IMR-90 (cell line): ENCODE measurements around the gene MPI. TPM values are rescaled to one million over a fixed set of nuclear protein-coding genes. Genes with fewer than 3 reads are reported as not detected.

ENCODE experiments used
- ATAC-seq: fragments of 200-7000 bp; cut with Tn5 transposase; 2 replicates; pipeline ENCODE4 v1.9.1; 2020; ENCODE audit warnings: low read depth, mild to moderate bottlenecking, moderate library complexity
- BruUV-seq: library from RNA; stranded (reverse); fragments of 400-500 nt; replicated peaks from 2 replicates; lab custom pipeline; 2021; lab: Mats Ljungman, UMichigan
- CTCF ChIA-PET: fragments of 300-600 bp; formaldehyde crosslinking; extraction: SDS; loops from one replicate; lab custom pipeline; 2021; ENCODE audit warnings: antibody characterized with exemption; lab: Yijun Ruan, JAX
- POLR2A ChIA-PET: fragments of 300-600 bp; sonication (Branson Sonifier 250); formaldehyde crosslinking; loops from one replicate; lab custom pipeline; 2022; ENCODE audit warnings: antibody characterized with exemption; ENCODE audit not compliant: unreplicated experiment; lab: Charles Lee
- DNase-seq: peaks from one replicate; pipeline ENCODE4 v3.0.0; 2013
- H2AFZ ChIP-seq: replicated peaks from 2 replicates; pipeline ENCODE3; 2013; ENCODE audit warnings: low read length, mild to moderate bottlenecking; ENCODE audit not compliant: poor library complexity
- H2AK5ac ChIP-seq: 2 replicates; pipeline ENCODE4 v1.6.1; 2013; ENCODE audit warnings: low read depth, low read length, inconsistent platforms
- H2AK9ac ChIP-seq: replicated peaks from 2 replicates; pipeline ENCODE3; 2013; ENCODE audit warnings: mild to moderate bottlenecking, low read depth, low read length, moderate library complexity; ENCODE audit not compliant: poor library complexity
- H2BK120ac ChIP-seq: 2 replicates; pipeline ENCODE4 v1.6.1; 2013; ENCODE audit warnings: low read depth, low read length, inconsistent platforms
- H2BK15ac ChIP-seq: 3 replicates; pipeline ENCODE4 v1.6.1; 2013; ENCODE audit warnings: low read depth, low read length, inconsistent platforms
- H2BK20ac ChIP-seq: 2 replicates; pipeline ENCODE4 v1.6.1; 2013; ENCODE audit warnings: low read depth, mild to moderate bottlenecking, inconsistent platforms, low read length, moderate library complexity
- H2BK5ac ChIP-seq: 2 replicates; pipeline ENCODE4 v1.6.1; 2013; ENCODE audit warnings: mild to moderate bottlenecking, low read depth, low read length, inconsistent platforms; ENCODE audit not compliant: poor library complexity, severe bottlenecking
- H3K14ac ChIP-seq: replicated peaks from 2 replicates; pipeline ENCODE4 v1.6.1; 2013; ENCODE audit warnings: low read depth, low read length, inconsistent platforms
- H3K18ac ChIP-seq: 2 replicates; pipeline ENCODE4 v1.6.1; 2013; ENCODE audit warnings: low read depth, low read length, control low read depth
- H3K23ac ChIP-seq: 2 replicates; pipeline ENCODE4 v1.6.1; 2013; ENCODE audit warnings: low read depth, low read length, inconsistent platforms
- H3K27ac ChIP-seq: 2 replicates; pipeline ENCODE4 v1.5.1; 2013; ENCODE audit warnings: mild to moderate bottlenecking, control low read depth, low read length; ENCODE audit not compliant: insufficient read depth
- H3K27me3 ChIP-seq: 2 replicates; pipeline ENCODE4 v1.6.1; 2013; ENCODE audit warnings: low read length; ENCODE audit not compliant: control insufficient read depth, insufficient read depth
- H3K36me3 ChIP-seq: 2 replicates; pipeline ENCODE4 v1.6.1; 2013; ENCODE audit warnings: low read length, mixed read lengths; ENCODE audit not compliant: control insufficient read depth, insufficient read depth
- H3K4ac ChIP-seq: 2 replicates; pipeline ENCODE4 v1.6.1; 2013; ENCODE audit warnings: low read depth, low read length, inconsistent platforms
- H3K4me1 ChIP-seq: 2 replicates; pipeline ENCODE4 v1.6.1; 2013; ENCODE audit warnings: low read length, mixed read lengths; ENCODE audit not compliant: control insufficient read depth, insufficient read depth
- H3K4me2 ChIP-seq: 2 replicates; pipeline ENCODE4 v1.6.1; 2013; ENCODE audit warnings: low read depth, mild to moderate bottlenecking, control low read depth, low read length, moderate library complexity
- H3K4me3 ChIP-seq: 2 replicates; pipeline ENCODE4 v1.5.1; 2013; ENCODE audit warnings: low read depth, mild to moderate bottlenecking, control low read depth, low read length, moderate library complexity; ENCODE audit not compliant: insufficient read depth
- H3K56ac ChIP-seq: 2 replicates; pipeline ENCODE4 v1.6.1; 2013; ENCODE audit warnings: low read length, inconsistent platforms; ENCODE audit not compliant: insufficient read depth; ENCODE audit errors: extremely low read depth
- H3K79me1 ChIP-seq, 2 experiments: 2 replicates each; pipeline ENCODE4 v1.6.1; 2013; ENCODE audit warnings: low read length in 2 of 2, inconsistent platforms in 1 of 2, low read depth in 1 of 2
- H3K9ac ChIP-seq: 2 replicates; pipeline ENCODE4 v1.6.1; 2013; ENCODE audit warnings: low read depth, low read length, control low read depth
- H3K9me1 ChIP-seq: 2 replicates; pipeline ENCODE4 v1.6.1; 2013; ENCODE audit warnings: low read length, inconsistent platforms; ENCODE audit not compliant: insufficient read depth
- H3K9me3 ChIP-seq: 2 replicates; pipeline ENCODE4 v1.6.1; 2013; ENCODE audit warnings: low read length; ENCODE audit not compliant: control insufficient read depth, insufficient read depth
- H4K20me1 ChIP-seq: 2 replicates; pipeline ENCODE4 v1.6.1; 2013; ENCODE audit warnings: low read length, inconsistent platforms; ENCODE audit not compliant: insufficient read depth
- H4K5ac ChIP-seq: 2 replicates; pipeline ENCODE4 v1.6.1; 2013; ENCODE audit warnings: mild to moderate bottlenecking, low read depth, low read length, control low read depth
- H4K8ac ChIP-seq, 2 experiments: 2 replicates each; pipeline ENCODE4 v1.6.1; 2013; ENCODE audit warnings: low read depth in 2 of 2, low read length in 2 of 2, control low read depth in 1 of 2, inconsistent platforms in 1 of 2
- H4K91ac ChIP-seq: 2 replicates; pipeline ENCODE4 v1.6.1; 2013; ENCODE audit warnings: low read depth, low read length, inconsistent platforms; ENCODE audit not compliant: insufficient read depth
- CEBPB ChIP-seq: IDR thresholded peaks from 2 replicates; pipeline ENCODE4 v1.6.1; 2012; ENCODE audit warnings: low read depth, low read length, improper control_type of control experiment
- CHD1 ChIP-seq: IDR thresholded peaks from 2 replicates; pipeline ENCODE4 v1.6.1; 2012; ENCODE audit warnings: low read depth, low read length, improper control_type of control experiment
- ELK1 ChIP-seq: fragments of 150-350 bp; IDR thresholded peaks from 2 replicates; pipeline ENCODE4 v1.6.1; 2016; ENCODE audit warnings: low read depth, mild to moderate bottlenecking, low read length, moderate library complexity, borderline replicate concordance
- FOS ChIP-seq: fragments of 150-350 bp; IDR thresholded peaks from 2 replicates; pipeline ENCODE4 v1.6.1; 2016; ENCODE audit warnings: low read depth, low read length
- MAFK ChIP-seq: IDR thresholded peaks from 2 replicates; pipeline ENCODE4 v1.6.1; 2012; ENCODE audit warnings: low read depth, low read length, improper control_type of control experiment
- NFE2L2 ChIP-seq: fragments of 150-350 bp; IDR thresholded peaks from 2 replicates; pipeline ENCODE4 v1.6.1; 2016; ENCODE audit warnings: low read depth, mild to moderate bottlenecking, low read length
- POLR2A ChIP-seq: IDR thresholded peaks from 2 replicates; pipeline ENCODE4 v1.6.1; 2012; ENCODE audit warnings: mild to moderate bottlenecking, low read depth, low read length
- SMC3 ChIP-seq: fragments of 150-350 bp; IDR thresholded peaks from 2 replicates; pipeline ENCODE4 v1.6.1; 2016; ENCODE audit warnings: low read depth, mild to moderate bottlenecking, antibody characterized with exemption, low read length, moderate library complexity
- WGBS, 2 experiments: methylation state at CpG; one replicate each; pipeline versions ENCODE4 v1.1.5 to v1.1.7; 2013; ENCODE audit warnings: missing lambda C conversion rate in 2 of 2; ENCODE audit not compliant: insufficient read length in 1 of 2; ENCODE audit errors: extremely low coverage in 2 of 2; 5-methylcytosine and 5-hydroxymethylcytosine counted together
- dilution Hi-C: fragments of 300-500 bp; cut with HindIII; formaldehyde crosslinking; loops from one replicate; pipeline ENCODE4 v1.14.3; 2018; ENCODE audit warnings: low sequenced_read_pairs; ENCODE audit not compliant: unreplicated experiment
- in situ Hi-C: fragments of 300-500 bp; cut with MboI; formaldehyde crosslinking; loops from 3 replicates; pipeline ENCODE4 v1.14.3; 2019; ENCODE audit warnings: low sequenced_read_pairs, inconsistent platforms, mixed read lengths
- intact Hi-C: fragments of 100-400 bp; cut with micrococcal nuclease; formaldehyde crosslinking; loops from 2 replicates; pipeline ENCODE4 v1.10.0; 2022
- polyA plus RNA-seq, 3 experiments: library from polyadenylated mRNA; depleted of rRNA; stranded (reverse); fragments of >200 nt; gene quantifications; 2 replicates each; pipeline ENCODE4 v1.2.3, GENCODE V29; 2012; ENCODE audit warnings: low replicate concordance in 1 of 3
- total RNA-seq: library from RNA; depleted of rRNA; stranded (reverse); fragments of >200 nt; gene quantifications from 2 replicates; pipeline ENCODE4 v1.2.3, GENCODE V29; 2012

MPI gene
- total and polyA plus RNA-seq, 2 of the 4 experiments (the other 2 are of a cell fraction), result 80.1 to 91.8 TPM

DNA sequence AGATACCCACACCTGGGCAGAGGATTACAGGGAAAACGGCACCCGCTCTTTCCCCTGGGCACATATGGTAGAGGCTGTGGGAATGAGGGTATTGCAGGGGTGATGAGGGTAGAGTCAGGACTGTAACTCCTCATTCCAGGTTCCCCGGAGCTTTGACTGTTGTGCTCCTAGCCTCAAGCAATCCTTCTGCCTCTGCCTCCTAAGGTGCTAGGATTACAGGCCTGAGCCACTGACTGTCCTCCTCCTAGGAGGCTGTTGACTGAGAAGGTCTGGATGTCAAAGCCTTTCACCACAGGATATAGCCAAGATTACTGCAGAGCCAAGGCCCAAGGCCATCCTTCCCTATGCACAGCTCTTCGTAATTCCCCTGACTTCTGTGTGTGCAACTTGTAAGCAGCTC lies 1.1 kb upstream of the MPI start:
- WGBS, 2 experiments, result no CpG with 5 or more reads among the region's 4 CpGs
- peaks cover 9% of the 10 kb centered on the region for H3K4me1 ChIP-seq
- BruUV-seq, result no TSS peak
- no peak overlapping the region for H3K4me3 ChIP-seq
- no peak overlapping the region for H3K4me2 ChIP-seq
- peak overlapping the region; percentile 5 for H2AK5ac ChIP-seq
- ChIA-PET POLR2A (no interaction called here), CTCF (interaction anchor here (0.6 to 1.9 kb wide), 2 partner anchors 13 to 909 kb away, joined by 3 to 7 read pairs; no protein-coding TSS in a partner anchor)
- no peak overlapping the region for H4K91ac ChIP-seq
- peak overlapping the region; percentile 38 for H2AFZ ChIP-seq
- H2AK9ac ChIP-seq, result no peak overlapping the region
- no peak overlapping the region; the same call in 1 of the 2 replicates for H3K27ac ChIP-seq
- no peak for ATAC-seq
- H3K18ac ChIP-seq, result no peak overlapping the region
- no peak overlapping the region; the same call in 1 of the 2 replicates for H3K9ac ChIP-seq
- peak overlapping the region; percentile 93; the same call in 1 of the 2 replicates for H3K4ac ChIP-seq
- intact Hi-C loops, result no loop called here
- TF ChIP-seq FOS, result no peak
- no peak for TF ChIP-seq CHD1
- no peak for TF ChIP-seq CEBPB
- no peak for TF ChIP-seq ELK1
- no peak for TF ChIP-seq SMC3
- no peak for TF ChIP-seq POLR2A
- no peak for TF ChIP-seq NFE2L2
- no peak for TF ChIP-seq MAFK
- no peaks in the 10 kb centered on the region for H3K9me3 ChIP-seq
- H4K20me1 ChIP-seq, result no peaks in the 10 kb centered on the region
- peaks cover 16 to 32% of the 10 kb centered on the region in 2 experiments; a peak in 3 of 4 replicates for H3K79me1 ChIP-seq
- peaks cover 22% of the 10 kb centered on the region for H3K36me3 ChIP-seq
- peaks cover 16% of the 10 kb centered on the region for H3K9me1 ChIP-seq
- DNase-seq, result no peak
- no peaks in the 10 kb centered on the region for H3K27me3 ChIP-seq
- no peak overlapping the region for H2BK15ac ChIP-seq
- no peak overlapping the region for H2BK5ac ChIP-seq
- H2BK120ac ChIP-seq, result no peak overlapping the region
- H3K23ac ChIP-seq, result 0 out of 2 replicates have a peak overlapping the region, but pooled peaks have one; percentile 35
- H4K8ac ChIP-seq, result peak overlapping the region; percentile 86 to 99
- in situ Hi-C loops, result no loop called here
- H3K56ac ChIP-seq, result no peak overlapping the region
- H2BK20ac ChIP-seq, result no peak overlapping the region
- dilution Hi-C loops, result no loop called here
- H3K14ac ChIP-seq, result no peak overlapping the region
- peak overlapping the region; percentile 10; the same call in 1 of the 2 replicates for H4K5ac ChIP-seq
